IPS DF 6.9 (cell line): Measurements from ENCODE around the gene PPP6C.
"Not testable (repeated sequence)": the region's sequence is repeated elsewhere in the genome, so short reads cannot be mapped to it uniquely, and the experiment has no call there.

ENCODE experiments used
- DNase-seq: peaks from one replicate; pipeline ENCODE4 v3.0.0-alpha.2; 2013; ENCODE audit warnings: low read depth, low spot score
- H3K27ac ChIP-seq: one replicate; pipeline ENCODE4 v1.5.1; 2013; ENCODE audit warnings: low read length, control low read depth
- H3K27me3 ChIP-seq: 2 replicates; pipeline ENCODE4 v1.6.1; 2013; ENCODE audit warnings: mild to moderate bottlenecking, low read length; ENCODE audit not compliant: control insufficient read depth, insufficient read depth
- H3K36me3 ChIP-seq: 2 replicates; pipeline ENCODE4 v1.6.1; 2013; ENCODE audit warnings: low read length; ENCODE audit not compliant: control insufficient read depth, insufficient read depth
- H3K4me1 ChIP-seq: 2 replicates; pipeline ENCODE4 v1.6.1; 2013; ENCODE audit warnings: low read length; ENCODE audit not compliant: control insufficient read depth, insufficient read depth
- H3K4me3 ChIP-seq: 2 replicates; pipeline ENCODE4 v1.5.1; 2013; ENCODE audit warnings: mild to moderate bottlenecking, low read length
- H3K9me3 ChIP-seq: 2 replicates; pipeline ENCODE4 v1.6.1; 2013; ENCODE audit warnings: low read length, inconsistent platforms; ENCODE audit not compliant: control insufficient read depth, insufficient read depth
- WGBS: extraction: QIAGEN DNeasy Blood & Tissue Kit; methylation state at CpG from one replicate; pipeline ENCODE4 v1.1.7; 2013; ENCODE audit warnings: mixed read lengths, missing lambda C conversion rate; ENCODE audit not compliant: insufficient read length, insufficient coverage; 5-methylcytosine and 5-hydroxymethylcytosine counted together

Gene PPP6C

DNA sequence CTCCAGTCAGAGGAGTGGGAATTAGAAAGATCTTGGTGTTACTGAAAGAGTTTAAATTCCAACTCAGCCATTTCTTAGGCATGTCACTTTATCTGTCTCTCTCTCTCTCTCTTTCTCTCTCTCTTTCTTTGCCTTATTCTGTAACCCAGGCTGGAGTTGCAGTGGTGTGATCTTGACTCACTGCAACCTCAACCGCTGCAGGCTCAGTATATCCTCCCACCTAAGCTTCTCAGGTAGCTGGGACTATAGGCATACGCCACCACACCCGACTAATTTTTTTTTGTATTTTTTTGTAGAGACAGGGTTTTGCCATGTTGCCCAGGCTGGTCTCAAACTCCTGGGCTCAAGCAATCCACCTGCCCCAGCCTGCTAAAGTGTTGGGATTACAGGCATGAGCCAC, 29.0 kb upstream of the PPP6C start:
- no peaks in the 10 kb centered on the region for H3K9me3 ChIP-seq
- no peaks in the 10 kb centered on the region for H3K4me1 ChIP-seq
- WGBS = no CpG with 5 or more reads among the region's 3 CpGs
- peaks cover 3% of the 10 kb centered on the region; the same call in 1 of the 2 replicates for H3K36me3 ChIP-seq
- H3K27me3 ChIP-seq = no peaks in the 10 kb centered on the region
- H3K4me3 ChIP-seq = no peak overlapping the region
- no peak for DNase-seq
- H3K27ac ChIP-seq = no peak overlapping the region

DNA sequence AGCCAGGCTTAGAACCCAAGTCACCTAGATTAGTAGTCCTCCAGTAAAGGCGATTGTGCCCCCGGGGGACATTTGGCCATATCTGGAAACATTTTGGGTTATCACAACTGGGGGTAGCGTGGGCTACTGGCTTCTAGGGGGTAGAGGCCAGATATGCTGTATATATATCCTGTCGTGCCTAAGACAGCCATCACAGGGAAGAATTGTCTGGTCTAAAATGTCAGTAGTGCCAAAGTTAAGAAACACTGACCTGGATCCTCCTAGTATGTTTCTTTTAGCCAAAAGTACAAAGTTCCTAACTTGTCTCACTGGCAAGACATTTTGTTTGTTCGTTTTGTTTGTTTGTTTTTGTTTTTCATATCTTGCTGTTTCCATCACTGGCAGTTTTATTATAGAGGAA, 24.6 kb upstream of the PPP6C start:
- Histone ChIP-seq H3K4me3 (no peak overlapping the region), H3K27me3 (no peaks in the 10 kb centered on the region), H3K36me3 (peaks cover 4% of the 10 kb centered on the region; the same call in 1 of the 2 replicates), H3K27ac (no peak overlapping the region), H3K9me3 (no peaks in the 10 kb centered on the region), H3K4me1 (no peaks in the 10 kb centered on the region)
- no peak for DNase-seq
- WGBS = no CpG with 5 or more reads among the region's 5 CpGs

DNA sequence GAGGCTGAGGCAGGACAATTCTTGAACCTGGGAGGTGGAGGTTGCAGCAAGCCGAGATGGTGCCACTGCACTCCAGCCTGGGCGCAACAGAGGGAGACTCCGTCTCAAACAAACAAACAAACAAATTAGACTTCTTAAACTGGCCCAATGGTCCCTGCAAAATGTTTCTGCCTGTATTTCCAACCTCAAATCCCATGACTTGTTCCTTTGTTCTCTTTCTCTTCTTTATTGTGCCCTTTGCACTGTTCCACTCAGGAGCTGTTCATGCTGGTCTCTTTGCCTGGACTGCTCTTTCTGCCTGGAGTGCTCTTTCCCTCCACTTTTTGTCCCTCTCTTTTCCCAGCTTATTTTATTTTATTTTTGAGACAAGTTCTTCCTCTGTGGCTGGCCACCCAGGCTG, 14.9 kb upstream of the PPP6C start:
- DNase-seq = no peak
- Histone ChIP-seq H3K9me3 (no peaks in the 10 kb centered on the region), H3K36me3 (peaks cover 4% of the 10 kb centered on the region; the same call in 1 of the 2 replicates), H3K4me1 (no peaks in the 10 kb centered on the region), H3K27ac (no peak overlapping the region), H3K4me3 (no peak overlapping the region), H3K27me3 (no peaks in the 10 kb centered on the region)
- WGBS = no CpG with 5 or more reads among the region's 3 CpGs

DNA sequence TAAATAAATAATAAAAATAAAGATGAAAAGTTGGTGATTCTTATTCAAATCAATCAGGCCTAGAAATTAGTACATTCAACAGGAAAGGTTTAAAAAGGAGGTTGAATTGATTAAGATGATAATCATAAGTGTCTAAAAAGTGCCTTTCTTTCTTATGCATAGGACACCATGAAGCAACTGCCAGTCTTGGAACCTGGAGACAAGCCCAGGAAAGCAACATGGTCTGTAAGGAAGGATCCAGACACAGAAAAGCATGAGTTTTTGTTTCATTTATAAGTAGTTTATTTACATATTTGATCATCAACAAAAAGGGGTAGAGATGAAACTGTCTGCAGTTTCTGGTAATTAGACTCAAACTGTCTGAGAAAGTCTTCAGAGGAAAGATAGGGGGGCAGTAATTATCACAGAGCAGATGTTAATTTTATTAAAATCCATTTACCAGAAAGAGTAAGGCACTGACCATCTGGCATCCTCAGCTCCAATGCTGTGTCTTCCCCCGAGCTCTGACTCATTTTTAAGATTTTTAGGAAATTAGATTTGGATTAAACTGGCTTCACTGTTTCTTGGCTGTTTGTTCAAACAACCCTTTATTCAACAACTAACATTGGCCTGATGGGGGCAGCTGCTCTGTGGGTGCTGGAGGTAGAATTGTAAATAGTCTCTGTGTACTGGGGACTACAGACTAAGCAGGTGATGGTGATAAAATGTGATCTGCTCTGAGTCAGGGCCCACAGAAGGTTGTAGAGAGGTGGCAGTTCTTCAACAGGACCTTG, 13.4 kb upstream of the PPP6C start:
- Histone ChIP-seq H3K4me3 (no peak overlapping the region), H3K9me3 (no peaks in the 10 kb centered on the region), H3K27me3 (no peaks in the 10 kb centered on the region), H3K27ac (no peak overlapping the region), H3K4me1 (no peaks in the 10 kb centered on the region), H3K36me3 (peaks cover 3% of the 10 kb centered on the region; the same call in 1 of the 2 replicates)
- WGBS = no CpG with 5 or more reads among the region's 1 CpG
- DNase-seq = no peak

DNA sequence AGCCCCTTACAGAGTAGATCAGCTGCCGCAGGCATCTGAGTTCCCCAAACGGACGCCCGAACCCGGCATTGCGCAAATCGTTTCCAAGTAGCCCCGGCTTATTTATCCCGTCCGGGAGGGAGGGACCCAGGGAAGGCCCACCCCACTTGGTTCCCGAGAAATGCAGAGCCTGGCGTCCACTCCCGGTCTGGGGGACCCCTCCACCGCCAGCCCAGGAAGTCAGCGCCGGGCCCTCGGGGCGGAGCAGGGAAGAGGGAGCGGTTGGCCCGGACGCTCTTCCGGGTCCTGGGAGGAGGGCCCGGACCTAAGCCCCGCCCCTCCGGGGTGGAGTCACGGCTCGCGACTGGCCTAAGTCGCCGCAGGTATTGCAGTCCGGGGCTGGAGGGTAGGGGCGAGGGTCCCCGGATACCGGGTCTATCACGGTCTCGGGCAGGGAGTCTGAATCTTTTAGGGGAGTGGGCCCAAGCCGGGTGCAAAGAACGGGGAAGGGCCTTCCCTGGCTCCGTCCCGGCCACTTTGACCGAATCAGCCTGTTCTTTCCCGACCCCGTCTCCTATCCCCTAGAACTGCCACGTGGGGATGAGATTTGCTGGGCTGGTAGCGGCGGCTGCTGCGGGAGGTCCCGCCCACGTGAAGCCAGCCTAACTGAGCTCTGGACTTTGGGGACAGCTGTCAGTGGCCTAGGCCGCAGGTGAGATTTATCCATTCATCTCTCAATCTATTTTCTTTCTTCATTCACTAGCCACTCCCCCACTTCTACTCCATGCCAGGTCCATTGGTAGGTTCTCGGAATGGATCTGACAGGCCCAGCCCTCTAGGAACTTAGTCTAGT, 10.8 kb upstream of the PPP6C start, which contains the start of gene RABEPK:
RABEPK (plus strand) TSS at position 327 of the 832 bp plus-strand sequence. CDS start 2,472 bp downstream, outside the sequence.
- peak; percentile 89 for DNase-seq
- Histone ChIP-seq H3K4me1 (no peaks in the 10 kb centered on the region), H3K27me3 (no peaks in the 10 kb centered on the region), H3K27ac (no peak within 1 kb of the TSS), H3K9me3 (no peaks in the 10 kb centered on the region), H3K36me3 (no peaks in the 10 kb centered on the region; the same call in 1 of the 2 replicates), H3K4me3 (peak within 1 kb of the TSS; percentile 88)
- no CpG with 5 or more reads among the region's 51 CpGs for WGBS

DNA sequence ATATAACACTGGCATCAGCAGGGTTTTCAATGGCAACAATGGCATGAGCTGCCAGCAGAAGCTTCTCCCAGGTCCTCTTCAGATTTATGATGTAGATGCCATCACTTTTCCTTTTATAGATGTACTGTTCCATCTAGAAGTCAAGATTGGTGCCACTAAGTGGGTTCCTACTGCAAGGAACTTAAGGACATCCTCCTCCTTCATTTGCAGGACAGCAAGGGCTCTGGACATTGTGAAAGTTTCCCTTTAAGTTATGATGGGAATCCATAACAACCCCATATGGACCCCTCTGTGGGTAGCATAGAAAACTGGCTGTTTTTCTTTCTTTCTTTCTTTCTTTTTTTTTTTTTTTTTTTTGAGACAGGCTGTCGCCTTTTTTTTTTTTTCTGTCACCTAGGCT, 6.0 kb upstream of the PPP6C start:
- not testable (repeated sequence) for DNase-seq, H3K27me3 ChIP-seq, H3K9me3 ChIP-seq, H3K27ac ChIP-seq, H3K4me1 ChIP-seq, H3K4me3 ChIP-seq, H3K36me3 ChIP-seq
- WGBS = no CpG with 5 or more reads among the region's 1 CpG

DNA sequence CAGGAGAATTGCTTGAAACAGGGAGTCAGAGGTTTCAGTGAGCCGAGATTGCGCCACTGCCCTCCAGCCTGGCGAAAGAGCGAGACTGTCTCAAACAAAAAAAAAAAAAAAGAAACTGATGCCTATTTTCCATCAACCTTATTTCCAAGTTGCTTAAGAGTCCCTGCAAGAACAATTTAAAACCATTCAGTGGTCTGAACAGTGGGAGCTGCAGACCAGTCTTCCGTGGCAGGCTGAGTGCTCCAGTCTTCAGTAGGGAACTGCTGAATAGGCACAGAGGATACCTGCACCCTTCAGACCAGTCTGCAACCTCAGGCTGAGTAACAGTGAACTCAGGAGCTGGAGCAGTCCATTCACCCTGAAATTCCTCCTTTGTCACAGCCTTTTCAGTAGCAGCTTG, 4.9 kb upstream of the PPP6C start:
- not testable (repeated sequence) for H3K36me3 ChIP-seq, H3K9me3 ChIP-seq, H3K27ac ChIP-seq, H3K4me1 ChIP-seq, H3K27me3 ChIP-seq, H3K4me3 ChIP-seq, DNase-seq
- WGBS = no CpG with 5 or more reads among the region's 5 CpGs

DNA sequence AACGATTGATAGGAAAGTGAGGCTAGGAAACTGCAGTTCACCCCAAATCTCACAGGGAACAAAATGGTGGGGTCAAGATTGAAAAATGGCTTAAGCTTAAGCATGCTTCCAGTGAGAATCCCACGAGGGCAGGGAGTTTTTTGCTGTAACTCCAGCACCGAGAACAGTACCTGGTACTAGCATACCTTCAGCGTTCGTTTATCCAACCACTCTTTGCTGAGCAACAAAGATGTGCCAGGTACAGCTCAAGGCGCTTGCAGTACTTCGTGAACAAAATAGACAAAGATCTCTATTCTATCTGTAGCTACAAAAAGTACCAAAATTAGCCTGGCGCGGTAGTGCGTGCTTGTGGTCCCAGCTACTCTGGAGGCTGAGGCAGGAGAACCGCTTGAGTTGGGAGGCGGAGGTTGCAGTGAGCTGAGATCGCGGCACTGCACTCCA, 778 bp upstream of the PPP6C start:
- H3K4me1 ChIP-seq = no peaks in the 10 kb centered on the region; the same call in 1 of the 2 replicates
- H3K4me3 ChIP-seq = peak overlapping the region; percentile 99; the same call in 1 of the 2 replicates
- H3K9me3 ChIP-seq = no peaks in the 10 kb centered on the region
- no peaks in the 10 kb centered on the region for H3K36me3 ChIP-seq
- DNase-seq = no peak
- no peaks in the 10 kb centered on the region for H3K27me3 ChIP-seq
- WGBS = no CpG with 5 or more reads among the region's 14 CpGs
- no peak overlapping the region for H3K27ac ChIP-seq

DNA sequence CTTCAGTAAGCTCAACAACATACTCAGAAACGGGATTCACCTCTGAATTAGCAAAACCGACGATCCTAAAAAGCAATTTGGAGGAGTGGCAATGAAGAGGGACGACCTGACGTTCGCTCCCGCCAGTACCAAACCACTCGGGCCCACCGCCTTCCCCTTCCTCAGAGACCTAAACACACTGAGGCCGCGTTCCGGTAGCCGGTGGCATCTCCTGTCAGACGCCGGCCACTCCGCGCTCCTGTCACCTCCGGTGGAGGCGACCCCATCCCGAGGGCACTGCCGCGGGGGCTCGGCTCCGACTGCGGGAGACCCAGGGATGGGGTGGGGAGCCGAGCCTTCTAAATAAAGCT, 617 bp downstream of the PPP6C start:
- H3K4me1 ChIP-seq = no peaks in the 10 kb centered on the region; the same call in 1 of the 2 replicates
- H3K9me3 ChIP-seq = no peaks in the 10 kb centered on the region
- no peak for DNase-seq
- H3K27me3 ChIP-seq = no peaks in the 10 kb centered on the region
- H3K36me3 ChIP-seq = no peaks in the 10 kb centered on the region
- no CpG with 5 or more reads among the region's 26 CpGs for WGBS
- no peak overlapping the region for H3K27ac ChIP-seq
- H3K4me3 ChIP-seq = peak overlapping the region; percentile 99

DNA sequence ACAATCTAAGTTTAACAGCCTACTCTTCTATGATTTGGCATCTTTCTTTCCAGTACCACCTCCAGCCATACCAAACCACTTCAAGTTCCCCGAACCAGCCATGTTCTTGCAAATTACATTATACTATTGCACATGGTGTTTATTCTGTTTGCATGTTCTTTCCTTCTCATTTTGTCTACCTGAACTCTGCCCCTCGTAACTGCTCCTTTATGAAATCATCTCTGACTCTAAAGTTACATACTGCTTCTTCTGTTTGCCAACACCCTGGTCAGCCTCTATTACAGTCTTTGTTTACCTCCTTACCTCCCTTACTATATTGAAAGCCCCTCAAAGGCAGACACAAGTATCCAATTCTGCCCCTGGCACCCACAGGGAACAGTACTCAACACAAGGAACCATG, 6.0 kb downstream of the PPP6C start:
- no CpG with 5 or more reads among the region's 2 CpGs for WGBS
- DNase-seq = no peak
- no peak overlapping the region for H3K4me3 ChIP-seq
- no peaks in the 10 kb centered on the region for H3K4me1 ChIP-seq
- no peaks in the 10 kb centered on the region for H3K36me3 ChIP-seq
- H3K9me3 ChIP-seq = no peaks in the 10 kb centered on the region
- no peaks in the 10 kb centered on the region for H3K27me3 ChIP-seq
- no peak overlapping the region for H3K27ac ChIP-seq
